Anterior cingulate cortex (tissue), 58 donors: ENCODE results near the gene CEBPG.

Experiments used
- DNase-seq, 58 donors: peaks; one replicate each; lab custom pipeline; 2025; lab: John Stamatoyannopoulos, UW

The CEBPG gene

DNA sequence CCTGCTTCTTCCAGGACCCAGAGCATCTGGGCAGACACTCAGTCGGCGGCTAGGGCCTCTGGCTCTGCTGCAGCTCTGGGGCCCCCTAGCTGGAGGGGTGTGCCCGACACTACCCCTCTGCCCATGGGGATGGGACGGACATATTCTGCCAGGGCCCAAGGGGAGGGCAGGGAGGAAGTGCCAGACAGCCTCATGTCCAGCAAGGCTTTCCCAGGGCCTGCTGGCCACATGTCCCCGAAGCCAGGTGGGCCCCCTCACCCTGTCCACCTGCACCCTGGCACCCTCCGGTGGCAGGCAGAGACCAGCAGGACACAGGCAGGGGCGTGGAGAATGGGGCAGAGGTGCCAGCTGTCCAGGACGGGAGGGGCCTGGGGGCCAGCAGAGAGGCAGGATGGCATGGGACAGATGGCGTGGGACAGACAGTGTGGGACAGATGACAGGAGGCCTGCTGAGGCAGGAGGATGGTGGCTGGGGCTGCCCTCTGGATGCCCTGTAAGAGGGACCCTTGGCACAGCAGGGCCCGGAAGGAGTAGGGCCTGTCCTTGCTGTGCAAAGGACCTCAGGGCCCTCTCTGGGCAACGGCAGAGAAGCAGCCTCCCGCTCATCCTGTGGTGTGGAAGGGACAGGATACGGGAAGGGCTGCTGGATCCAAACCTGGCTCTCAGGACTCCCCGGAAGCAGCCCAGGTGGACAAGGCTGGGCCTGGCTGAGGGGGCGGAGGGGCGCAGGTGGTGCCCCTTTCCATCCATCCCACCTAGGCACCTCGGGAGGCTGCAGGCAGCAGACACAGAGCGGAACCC is 29.1 kb downstream of the CEBPG start:
- DNase-seq, result no peak

DNA sequence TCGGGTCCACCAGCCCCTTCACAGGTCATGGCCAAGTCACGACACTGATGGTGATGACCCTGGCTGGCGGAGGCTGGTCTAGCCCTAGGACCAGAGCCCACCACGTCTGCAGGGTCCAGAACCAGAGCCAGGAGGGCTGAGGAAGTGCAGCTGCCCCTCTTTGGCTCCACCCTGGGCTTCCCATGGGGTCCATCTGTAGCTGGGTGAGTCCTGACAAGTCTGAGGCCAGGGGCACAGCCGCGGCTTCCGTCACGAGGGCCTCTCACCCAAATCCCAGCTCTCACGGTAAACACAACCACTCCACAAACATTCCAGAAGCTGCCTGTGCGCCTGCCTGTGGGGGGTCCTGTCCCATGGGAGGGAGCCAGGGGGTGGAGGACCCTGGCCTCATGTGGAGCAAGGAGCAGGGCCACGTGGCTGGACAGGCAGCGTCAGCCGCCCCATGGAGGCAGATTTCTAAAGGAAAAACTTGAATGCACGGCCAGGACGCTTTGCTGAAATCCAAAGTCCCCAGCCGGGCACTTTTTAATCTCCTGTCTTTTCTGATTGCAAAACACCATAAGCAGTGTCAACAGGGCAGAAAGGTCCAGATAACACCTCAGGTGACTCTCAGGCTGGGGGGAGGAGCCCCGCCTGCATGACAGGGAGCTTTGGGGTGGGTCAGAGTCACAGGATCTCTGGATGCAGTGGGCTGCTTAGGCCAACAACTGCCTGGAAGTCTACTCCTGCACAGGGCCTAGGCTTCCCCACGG is 29.9 kb downstream of the CEBPG start:
- DNase-seq, result no peak

DNA sequence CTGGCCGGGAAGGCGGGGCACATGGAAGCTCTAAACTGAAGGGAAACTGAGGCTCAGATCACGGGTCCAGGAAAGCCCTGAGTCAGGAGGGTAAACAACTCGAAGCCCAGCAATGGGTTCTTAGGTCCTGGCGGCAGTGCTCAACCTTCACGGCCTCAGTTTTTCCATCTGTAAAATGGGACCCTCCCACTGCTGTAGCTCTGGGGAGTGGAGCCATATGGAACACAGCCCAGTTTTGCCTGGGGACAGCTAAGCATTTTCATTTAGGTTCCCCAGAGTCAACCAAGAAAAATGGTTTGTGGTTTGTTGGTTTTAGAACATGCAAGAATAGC is 30.4 kb downstream of the CEBPG start:
- DNase-seq, result no peak

DNA sequence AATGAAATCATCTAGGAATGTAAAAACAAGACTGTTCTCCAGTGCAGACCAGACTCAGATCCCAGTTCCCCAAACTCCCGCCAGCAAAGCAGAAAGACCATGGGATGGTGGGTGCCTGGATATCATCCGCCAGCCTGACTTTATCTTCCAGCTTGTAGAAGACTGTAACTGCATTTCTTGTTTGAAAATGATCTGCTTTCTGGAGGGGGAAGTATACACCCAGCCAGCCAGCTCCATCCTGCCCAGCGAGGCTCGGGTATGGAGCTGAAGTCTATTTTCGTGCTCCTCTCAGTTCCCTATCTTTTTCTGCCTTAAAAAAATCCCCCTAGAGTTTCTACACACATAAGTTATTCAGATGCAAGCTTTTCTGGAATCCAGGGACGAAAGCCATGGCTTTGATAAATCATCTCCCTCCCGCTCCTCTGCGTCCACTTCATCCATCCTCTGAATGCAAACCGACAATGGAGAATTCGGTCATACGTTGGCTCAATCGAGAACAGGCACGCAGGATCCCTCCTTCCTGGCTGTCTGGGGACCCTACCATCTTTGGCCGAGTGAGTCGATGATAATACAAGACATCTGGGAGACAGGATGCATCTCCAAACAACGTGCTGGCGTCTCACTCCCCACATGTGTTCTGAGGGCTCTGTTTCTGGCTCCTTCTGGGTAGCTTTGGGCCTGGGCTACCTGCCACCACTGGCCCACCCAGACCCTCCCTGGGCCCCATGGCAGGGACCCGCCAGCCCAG is 31.2 kb downstream of the CEBPG start:
- DNase-seq, result no peak

DNA sequence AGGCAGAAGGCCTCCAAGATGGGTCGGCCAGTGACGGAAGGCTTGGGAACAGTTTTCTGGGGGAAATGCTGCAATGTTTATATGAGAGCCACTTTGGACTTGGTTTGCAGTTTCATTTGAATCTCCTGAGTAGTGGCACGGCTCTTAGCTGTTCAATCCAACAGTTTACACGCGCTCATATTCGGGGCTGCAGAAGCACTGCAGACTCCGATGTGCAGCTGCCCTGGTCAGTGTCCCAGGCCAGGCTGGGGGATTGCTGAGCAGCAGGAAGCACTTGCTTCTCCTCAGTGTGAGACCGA is 31.7 kb downstream of the CEBPG start:
- DNase-seq, result no peak

DNA sequence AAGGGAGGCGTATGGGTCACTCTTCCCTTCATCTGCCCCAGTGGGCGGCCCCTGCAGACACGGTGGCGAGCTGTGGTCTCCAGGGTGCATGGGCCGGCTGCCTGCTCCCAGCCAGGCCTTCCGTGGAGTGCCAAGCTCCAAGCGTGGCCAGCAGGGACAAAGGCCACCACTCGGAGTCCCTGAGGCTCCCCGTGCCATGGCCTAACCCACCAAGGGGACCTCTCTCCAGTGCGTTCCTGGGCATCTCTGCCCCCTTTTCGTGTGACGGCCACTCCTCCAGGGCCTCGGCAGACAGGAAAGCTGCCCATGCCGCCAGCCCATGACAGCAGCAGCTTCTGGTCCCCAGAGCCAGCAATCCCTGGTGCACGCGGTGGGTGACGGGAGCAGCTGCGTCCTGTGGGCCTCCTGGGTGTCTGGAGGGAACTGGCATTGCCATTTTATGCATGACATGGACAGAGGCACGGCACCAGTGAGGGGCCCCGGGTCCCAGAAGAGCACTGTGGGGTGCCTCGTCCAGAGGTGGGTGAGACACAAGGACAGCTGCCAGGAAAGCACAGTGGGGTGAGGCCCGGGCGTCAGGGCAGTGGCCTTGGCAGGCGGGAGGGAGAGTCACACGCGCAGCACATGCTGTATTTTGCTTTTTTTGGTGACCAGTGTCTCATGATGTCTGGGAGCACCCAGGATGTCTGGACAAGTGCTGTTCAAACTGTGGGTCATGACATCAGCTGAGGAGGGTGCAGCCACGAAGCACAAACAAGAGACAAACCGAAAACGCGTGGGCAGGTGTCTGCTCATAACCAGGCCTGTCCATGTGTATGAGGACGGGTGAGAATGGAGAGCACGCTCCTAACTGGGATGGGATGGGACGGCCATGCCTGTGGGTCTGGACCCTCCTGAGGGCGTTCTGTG is 32.3 kb downstream of the CEBPG start:
- DNase-seq, result peak in 9 of 58 donors; percentile 22 to 76 (median 35)

DNA sequence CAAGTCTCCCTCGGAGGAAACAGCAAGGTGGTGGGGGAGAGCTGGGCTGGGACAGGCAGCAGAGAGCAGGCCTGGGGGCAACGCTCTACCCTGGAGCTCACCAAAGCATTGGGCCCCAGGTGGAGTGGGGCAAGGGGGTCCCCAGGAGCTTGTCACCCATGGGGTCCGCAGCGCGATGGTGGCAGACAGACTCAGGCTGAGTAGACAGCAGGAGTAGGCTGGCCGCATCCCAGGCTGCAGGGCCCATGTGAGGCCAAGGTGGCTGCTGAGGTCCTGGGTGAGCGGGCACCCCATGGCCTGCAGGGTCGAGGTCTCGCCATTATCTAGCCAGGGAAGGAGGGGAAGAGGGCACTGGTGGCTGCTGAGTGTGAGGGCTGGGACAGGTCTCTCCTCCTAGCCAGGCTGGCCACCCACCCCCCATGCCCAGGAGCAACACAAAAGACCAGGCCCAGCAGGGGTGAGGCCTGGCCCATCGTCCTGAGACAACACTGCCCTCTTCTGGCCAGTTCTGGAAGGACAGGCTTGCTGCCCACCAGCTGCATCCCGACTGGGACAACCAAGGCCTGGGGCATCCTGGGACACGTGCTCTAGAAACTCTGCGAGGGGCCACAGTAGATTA is 33.1 kb downstream of the CEBPG start:
- DNase-seq, result peak in 49 of 58 donors; percentile 21 to 82 (median 44)

DNA sequence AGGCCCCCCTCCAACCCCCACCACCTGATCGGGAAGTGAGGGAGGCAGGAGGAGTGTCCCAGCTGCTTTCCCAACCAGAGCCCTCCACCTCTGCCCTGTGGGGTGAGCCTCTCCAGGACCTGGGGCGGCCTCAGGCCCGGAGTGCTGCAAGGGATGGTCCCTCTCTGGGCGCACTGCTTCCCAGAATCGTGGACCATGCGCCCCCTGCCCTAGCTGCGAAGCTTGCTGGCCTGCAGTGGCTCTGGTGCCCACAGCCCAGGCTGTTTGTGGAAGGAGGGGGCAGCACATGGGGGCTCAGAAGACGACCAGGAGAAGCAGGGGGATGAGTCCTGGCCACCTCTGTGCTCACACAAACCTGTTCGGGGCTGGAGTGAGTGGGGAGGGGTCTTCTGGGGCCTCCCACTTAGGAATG is 33.6 kb downstream of the CEBPG start:
- DNase-seq, result no peak

DNA sequence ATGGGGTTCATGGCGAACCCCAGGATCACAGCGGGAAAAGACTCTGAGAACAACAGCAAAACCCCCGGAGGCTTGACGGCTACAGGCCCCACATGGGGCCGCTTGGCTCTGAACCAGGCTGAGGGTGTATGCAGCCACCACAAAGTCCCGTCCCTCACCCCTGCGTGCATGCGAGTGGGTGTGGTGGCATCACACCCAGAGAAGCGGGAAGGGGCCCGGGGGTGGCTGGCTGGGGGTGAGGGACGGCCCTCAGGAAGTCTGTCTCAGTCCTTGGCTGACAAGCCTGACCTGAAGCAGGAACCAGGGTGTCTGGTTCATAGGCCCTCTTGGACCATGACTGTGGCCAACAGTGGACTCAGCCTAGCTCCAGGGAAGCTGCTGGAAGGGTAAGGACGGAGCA is 34.2 kb downstream of the CEBPG start:
- no peak for DNase-seq

DNA sequence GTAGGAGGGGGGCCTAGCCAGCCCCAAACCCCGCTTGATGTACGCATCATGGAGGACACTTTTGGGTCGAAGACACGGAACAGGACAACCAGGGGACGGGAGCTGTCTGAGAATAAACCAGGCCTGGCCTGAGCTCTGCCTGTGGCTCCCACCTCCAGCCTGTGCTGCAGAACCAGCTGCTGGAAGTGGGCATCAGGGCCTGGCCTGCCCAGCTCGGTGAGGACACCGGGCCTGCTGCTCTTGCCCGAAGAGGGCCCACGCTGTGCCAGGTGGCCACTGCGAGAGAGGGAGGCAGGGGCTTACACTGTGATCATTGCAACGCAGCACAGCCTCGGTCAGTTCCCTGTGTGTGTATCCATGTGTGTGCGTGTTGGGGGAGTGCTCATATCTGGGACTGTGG is 34.6 kb downstream of the CEBPG start:
- DNase-seq, result no peak

DNA sequence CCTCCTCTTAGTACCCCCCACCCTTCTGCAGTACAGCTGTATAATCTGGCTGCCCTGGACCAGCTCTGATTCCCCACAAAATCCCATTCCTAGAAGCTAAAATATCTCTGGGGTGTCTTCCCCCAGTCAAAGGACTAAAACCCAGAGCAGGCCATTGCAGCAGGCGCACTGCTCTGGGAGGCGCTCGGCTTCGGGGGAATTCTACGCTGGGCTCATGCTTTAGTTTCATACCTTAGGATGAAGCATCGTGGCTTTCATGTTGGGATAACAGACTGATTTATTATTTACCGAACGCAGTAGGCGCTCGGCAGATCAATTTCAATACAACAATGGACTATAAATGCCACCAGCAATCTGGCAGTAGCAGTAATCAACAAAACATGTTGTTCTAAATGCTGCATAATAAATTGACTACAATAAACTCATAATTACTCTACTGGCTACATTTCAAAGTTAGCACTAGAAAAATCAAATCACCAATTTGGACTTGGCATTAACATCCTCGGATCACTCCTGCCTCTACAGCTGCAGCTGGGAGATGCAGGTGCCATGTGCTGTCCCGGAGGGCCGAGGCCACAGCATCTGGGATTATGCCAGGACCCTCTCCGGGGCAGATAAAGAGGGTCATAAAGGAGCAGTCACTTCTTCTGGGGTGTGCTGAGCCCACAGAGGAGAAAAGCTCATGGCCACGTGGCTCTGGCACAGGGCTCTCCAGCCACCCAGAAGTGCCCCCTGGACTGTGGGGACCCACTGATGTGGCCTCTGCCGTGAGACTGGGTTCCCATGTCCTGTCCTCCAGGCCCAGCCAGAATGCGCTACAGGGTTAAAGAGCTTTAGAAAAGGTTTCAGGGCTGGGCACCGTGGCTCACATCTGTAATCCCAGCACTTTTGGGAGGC is 35.3 kb downstream of the CEBPG start:
- DNase-seq, result no peak

DNA sequence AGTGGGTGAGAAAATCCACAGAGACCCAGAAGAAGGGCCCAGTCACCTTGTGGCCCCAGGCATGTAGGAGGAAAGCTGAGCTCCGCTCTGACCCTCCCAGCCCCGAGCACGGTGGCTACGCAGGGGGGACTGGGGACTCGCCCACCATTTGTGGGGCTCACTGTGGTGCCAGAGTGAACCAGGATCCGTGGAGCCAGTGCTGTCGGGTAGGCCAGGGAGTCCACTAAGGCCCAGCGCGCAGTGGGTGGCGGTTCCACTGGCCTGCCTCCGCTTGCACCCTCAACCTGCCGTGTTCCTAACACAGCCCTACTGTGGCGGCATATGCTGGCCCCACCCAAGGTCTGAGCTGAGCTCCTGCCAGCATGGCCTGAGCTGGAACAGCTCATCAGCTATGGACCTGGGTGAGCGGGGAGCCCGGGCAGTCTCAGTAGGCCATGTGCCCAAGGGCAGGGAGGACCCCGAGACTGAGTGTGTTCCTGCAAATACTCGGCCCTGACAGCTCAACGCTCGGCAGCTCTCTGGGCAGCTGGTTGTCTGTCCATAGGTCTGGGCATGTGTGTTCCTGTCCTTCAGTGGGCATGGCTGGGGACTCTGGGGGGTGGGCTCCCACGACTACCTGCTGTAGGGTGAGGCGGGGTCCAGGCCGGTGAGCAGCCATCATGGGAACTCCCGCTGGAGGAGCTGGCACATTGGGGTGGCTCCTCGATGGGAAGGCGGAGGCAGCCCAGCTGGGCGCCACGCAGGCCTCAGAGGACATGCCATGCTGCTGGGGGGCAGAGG is 36.6 kb downstream of the CEBPG start:
- DNase-seq, result no peak

DNA sequence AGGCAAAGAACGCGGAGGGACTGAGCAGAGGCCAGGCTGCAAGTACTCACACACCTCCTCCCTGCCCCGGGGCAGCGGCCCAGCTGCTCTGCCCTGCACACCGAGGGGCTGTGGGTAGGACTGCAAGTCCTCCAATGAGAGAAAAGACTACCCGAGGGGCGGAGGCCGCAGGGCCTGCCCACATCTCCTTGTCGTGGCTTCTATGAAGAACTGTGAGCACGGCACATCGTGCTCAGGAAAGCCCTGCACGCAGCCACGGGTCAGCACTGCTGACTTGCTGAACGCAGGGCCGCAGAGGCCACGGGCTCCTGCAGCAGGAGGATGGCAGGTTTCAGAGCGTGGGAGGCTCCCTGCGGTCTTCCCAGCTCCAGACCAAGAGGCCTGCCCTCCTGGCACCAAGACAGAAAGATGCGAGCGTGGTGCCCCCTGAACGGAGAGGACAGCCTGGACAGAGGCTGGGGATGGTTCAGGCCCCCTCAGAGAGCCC is 37.4 kb downstream of the CEBPG start:
- DNase-seq, result no peak

DNA sequence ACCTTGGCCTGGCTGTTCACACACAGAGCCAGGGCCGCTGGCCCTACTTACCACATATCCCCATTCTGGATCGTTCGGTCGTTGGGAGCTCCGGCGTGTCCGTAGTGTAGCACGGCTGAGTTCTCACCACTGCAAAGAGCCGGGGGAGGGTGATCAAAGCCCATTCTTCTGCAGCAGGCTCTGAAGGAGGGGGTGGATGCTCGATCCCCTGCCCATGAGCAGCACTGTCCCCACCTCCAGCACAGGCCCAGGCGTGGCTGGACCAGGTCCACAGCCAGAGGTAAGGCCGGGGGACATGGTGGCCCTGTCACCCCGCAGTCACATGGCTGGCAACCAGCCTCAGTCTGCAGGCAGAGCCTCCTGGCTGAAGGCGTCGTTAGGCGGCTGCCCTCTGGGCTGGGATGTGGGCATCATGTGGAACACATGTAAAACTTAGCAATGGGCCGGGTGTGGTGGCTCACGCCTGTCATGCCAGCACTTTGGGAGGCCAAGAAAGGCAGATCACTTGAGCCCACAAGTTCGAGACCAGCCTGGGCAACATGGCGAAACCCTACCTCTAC is 38.2 kb downstream of the CEBPG start:
- DNase-seq, result no peak

DNA sequence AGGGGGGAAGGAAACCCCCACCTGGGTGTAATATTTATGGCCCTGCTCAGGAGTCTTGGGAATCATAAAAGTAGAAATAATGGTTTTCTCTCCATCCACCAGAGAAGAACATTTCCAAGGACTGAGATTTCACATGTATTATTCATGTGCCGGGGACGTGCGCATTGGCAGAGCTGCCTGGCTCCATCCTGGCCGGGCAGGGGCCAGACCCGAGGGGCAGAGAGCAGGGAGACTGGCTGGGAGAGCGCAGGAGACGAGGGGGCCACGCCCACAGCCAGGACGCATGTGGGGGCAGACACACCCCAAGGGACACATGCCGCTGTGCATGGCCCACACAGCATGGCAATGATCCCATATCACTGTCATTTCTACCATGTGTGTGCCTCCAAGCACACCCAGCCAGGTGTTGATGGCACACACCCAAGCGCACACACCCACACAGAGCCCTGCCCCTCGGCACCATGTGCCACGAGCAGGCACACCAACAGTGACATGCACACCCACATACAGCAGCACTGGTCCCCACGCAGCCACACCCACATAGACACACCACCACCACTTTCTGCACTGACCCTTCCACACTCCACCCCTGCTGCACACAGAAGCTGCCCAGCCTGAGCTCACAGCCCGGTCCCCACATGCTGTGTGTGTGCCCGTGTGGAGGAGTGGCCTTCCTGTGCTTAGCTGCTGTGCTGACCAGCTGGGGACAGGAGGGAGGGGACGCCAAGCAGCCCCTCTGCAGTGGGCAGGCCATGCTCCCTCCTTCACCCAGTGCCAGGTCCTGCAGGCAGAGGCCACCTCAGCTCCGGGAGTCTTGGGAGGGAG is 39.3 kb downstream of the CEBPG start:
- peak in 1 of 58 donors; percentile 45 for DNase-seq

DNA sequence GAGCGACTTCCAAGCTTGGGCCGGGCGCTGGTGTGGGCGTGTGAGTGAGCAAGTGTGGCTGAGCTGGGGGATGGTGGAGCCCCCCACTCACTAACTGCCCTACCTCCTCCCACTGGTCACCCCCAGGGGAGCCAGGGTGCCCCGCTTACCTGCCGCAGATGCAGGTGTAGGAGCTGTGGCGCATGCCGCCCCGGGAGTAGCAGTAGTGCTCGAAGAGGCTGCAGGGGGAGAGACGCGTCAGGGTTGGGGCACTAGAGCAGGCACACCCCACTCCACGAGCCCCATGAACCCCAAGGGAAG is 39.9 kb downstream of the CEBPG start:
- no peak for DNase-seq
